Neural crest cell (in vitro differentiated cells): ENCODE measurements around the gene PLA2G4F. TPM values are rescaled to one million over a fixed set of nuclear protein-coding genes. Genes with fewer than 3 reads are reported as not detected.

Source experiments
- DNase-seq: peaks from one replicate; pipeline ENCODE4 v3.0.0; 2021; ENCODE audit warnings: low read depth, mixed read lengths, low spot score
- H3K27ac Mint-ChIP-seq: one replicate; pipeline ENCODE4 v1.8.0; 2021; ENCODE audit warnings: mild to moderate bottlenecking, mixed read lengths; ENCODE audit not compliant: unreplicated experiment
- H3K27me3 Mint-ChIP-seq: 2 replicates; pipeline ENCODE4 v1.8.0; 2021; ENCODE audit warnings: low read depth, mild to moderate bottlenecking, mixed read lengths
- H3K36me3 Mint-ChIP-seq: 2 replicates; pipeline ENCODE4 v1.8.0; 2021; ENCODE audit warnings: low read depth, mild to moderate bottlenecking, mixed read lengths
- H3K4me1 Mint-ChIP-seq: 2 replicates; pipeline ENCODE4 v1.8.0; 2021; ENCODE audit warnings: mixed read lengths
- H3K4me3 Mint-ChIP-seq: one replicate; pipeline ENCODE4 v1.8.0; 2021; ENCODE audit warnings: mild to moderate bottlenecking, mixed read lengths
- H3K9me3 Mint-ChIP-seq: 2 replicates; pipeline ENCODE4 v1.8.0; 2021; ENCODE audit warnings: mixed read lengths
- total RNA-seq: library from RNA; stranded (reverse); gene quantifications from 2 replicates; pipeline ENCODE4 v1.2.1, GENCODE V29; 2021
- TF ChIP-seq, protein P1 (sequence below): fragments of 200-600 bp; sonication (generic); conservative IDR thresholded peaks from 2 replicates; pipeline ENCODE4 v1.5.0; 2021; ENCODE audit warnings: antibody characterized with exemption, mild to moderate bottlenecking

The PLA2G4F gene
- total RNA-seq, 1 donor from 2014 or later, result not detected

DNA sequence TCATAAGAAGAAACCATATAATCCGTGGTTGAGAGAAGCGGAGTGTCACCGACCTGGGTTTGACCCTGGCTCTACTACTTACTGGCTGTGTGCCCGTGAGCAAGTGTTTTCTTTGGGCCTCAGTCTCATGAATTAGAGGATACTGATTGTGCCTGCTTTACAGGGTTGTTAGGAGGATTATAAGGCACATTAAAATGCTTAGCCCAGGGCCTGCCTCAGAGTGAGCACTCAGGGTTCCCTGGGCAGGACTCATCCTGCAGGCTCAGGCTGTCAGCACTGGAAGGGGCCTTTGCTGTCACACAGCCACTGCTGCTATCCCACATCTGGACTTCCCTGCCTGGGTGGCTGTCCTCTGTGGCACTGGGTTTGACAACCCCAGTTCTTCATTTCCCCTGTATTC, 4.7 kb downstream of the PLA2G4F start:
- TF ChIP-seq, protein P1, sequence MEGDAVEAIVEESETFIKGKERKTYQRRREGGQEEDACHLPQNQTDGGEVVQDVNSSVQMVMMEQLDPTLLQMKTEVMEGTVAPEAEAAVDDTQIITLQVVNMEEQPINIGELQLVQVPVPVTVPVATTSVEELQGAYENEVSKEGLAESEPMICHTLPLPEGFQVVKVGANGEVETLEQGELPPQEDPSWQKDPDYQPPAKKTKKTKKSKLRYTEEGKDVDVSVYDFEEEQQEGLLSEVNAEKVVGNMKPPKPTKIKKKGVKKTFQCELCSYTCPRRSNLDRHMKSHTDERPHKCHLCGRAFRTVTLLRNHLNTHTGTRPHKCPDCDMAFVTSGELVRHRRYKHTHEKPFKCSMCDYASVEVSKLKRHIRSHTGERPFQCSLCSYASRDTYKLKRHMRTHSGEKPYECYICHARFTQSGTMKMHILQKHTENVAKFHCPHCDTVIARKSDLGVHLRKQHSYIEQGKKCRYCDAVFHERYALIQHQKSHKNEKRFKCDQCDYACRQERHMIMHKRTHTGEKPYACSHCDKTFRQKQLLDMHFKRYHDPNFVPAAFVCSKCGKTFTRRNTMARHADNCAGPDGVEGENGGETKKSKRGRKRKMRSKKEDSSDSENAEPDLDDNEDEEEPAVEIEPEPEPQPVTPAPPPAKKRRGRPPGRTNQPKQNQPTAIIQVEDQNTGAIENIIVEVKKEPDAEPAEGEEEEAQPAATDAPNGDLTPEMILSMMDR, result no peak
- Mint-ChIP-seq H3K4me3 (no peak overlapping the region), H3K36me3 (no peaks in the 10 kb centered on the region), H3K4me1 (peaks cover 4% of the 10 kb centered on the region), H3K27ac (peak overlapping the region; percentile 40), H3K9me3 (no peaks in the 10 kb centered on the region), H3K27me3 (no peaks in the 10 kb centered on the region)
- DNase-seq, result no peak

DNA sequence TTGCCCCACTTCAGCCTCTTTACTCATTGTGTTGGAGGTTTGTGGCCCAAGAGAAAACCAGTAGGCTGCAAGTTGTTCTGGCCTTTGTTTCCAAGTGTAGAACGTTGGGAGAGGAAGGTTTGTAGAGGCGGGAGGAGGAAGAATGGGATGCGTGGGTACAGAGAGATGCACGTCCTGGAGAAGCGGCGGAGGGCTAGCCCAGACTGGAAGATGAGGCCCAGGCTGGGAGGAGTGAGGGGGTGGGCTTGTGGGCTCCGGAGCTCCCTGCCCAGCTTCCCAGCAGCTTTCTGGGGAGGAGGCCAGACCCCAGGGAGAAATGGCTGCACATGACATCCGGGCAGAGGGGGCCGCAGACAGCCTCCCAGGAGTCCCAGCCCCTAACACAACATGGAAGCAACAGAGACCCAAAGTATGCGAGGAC, 5.3 kb downstream of the PLA2G4F start:
- H3K27me3 Mint-ChIP-seq, result no peaks in the 10 kb centered on the region
- H3K4me1 Mint-ChIP-seq, result peaks cover 4% of the 10 kb centered on the region
- TF ChIP-seq, protein P1, result no peak
- no peak overlapping the region for H3K27ac Mint-ChIP-seq
- no peaks in the 10 kb centered on the region for H3K36me3 Mint-ChIP-seq
- DNase-seq, result no peak
- no peaks in the 10 kb centered on the region for H3K9me3 Mint-ChIP-seq
- no peak overlapping the region for H3K4me3 Mint-ChIP-seq

DNA sequence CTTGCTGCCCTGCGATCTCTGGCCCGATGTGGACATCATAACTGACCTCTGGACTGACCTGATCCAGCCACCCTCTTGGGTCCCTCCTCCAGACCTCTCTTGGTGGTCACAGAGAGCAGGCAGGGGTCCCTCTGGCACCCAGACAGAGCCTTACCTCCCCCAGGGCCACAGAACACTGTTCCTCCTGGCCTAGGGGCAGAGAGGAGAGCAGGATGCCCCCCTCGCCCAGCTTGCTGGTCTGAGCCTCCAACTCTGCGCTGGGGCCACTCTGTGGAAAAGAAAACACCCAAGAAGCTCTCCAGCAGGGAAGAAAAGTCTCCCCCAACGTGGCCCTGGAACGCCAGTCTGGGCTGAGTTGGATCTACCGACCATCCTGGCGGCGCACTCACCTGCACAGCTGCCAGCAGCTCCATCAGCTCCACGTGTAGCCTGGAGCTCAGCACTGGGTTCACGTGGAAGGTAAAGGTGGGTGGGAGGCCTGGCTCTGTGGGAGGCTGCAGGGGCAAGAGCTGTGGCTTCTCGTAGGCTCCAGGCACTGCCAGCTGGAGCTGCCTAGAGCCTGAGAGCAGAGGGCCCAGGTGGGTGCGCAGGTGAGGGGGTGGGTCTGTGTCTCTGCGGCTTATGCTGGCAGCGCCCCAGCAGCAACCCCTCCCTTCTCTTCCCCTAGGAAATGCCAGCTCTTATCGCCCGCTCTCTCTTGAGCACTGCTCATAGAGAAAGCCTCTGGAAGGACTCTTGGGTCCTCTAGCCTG, 6.0 kb downstream of the PLA2G4F start:
- H3K27me3 Mint-ChIP-seq, result no peaks in the 10 kb centered on the region

DNA sequence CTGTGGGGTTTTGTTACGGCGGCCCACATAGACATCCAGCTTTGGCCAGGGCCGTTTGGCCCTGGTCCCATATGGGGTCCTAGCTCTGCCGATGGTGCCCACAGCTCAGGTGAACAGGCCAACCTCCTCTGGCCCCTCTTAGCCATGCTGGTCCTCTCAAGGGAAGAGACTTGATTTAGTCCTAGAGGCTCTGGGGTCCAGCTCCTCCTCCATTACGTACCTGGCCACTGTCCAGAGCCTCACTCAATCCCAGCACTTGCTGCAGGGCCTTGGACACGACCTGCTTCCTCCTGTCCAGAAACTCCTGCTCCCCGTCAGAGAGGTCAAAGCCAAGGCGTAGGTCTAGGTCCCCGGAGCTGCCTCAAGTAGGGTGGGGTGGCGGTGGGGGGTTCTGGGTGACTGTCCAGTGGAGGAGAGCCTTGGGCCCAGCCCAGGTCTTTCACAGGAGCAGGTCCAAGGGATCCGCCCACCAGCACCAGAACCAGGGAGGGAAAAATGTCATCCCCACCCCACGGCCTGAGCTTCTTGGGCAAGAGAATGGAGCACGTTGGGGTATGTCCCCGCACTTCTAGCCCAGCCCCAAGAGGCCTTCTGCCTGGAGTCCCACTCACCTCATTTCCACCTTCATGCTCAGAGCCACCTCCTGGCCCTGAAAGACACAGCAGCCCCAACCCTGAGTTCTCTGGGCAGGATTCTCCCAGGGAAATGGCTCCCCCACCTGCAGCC, 6.8 kb downstream of the PLA2G4F start:
- H3K27me3 Mint-ChIP-seq, result no peaks in the 10 kb centered on the region
- H3K4me1 Mint-ChIP-seq, result peaks cover 4% of the 10 kb centered on the region
- no peaks in the 10 kb centered on the region for H3K36me3 Mint-ChIP-seq
- H3K9me3 Mint-ChIP-seq, result no peaks in the 10 kb centered on the region
- DNase-seq, result no peak
- H3K4me3 Mint-ChIP-seq, result no peak overlapping the region
- H3K27ac Mint-ChIP-seq, result no peak overlapping the region
- TF ChIP-seq, protein P1, result no peak

More for the DNA sequence above, 6.0 kb downstream of the PLA2G4F start:
- no peak for DNase-seq
- TF ChIP-seq, protein P1, result no peak
- Mint-ChIP-seq H3K27ac (no peak overlapping the region), H3K4me3 (no peak overlapping the region), H3K36me3 (no peaks in the 10 kb centered on the region), H3K9me3 (no peaks in the 10 kb centered on the region), H3K4me1 (peaks cover 4% of the 10 kb centered on the region)

DNA sequence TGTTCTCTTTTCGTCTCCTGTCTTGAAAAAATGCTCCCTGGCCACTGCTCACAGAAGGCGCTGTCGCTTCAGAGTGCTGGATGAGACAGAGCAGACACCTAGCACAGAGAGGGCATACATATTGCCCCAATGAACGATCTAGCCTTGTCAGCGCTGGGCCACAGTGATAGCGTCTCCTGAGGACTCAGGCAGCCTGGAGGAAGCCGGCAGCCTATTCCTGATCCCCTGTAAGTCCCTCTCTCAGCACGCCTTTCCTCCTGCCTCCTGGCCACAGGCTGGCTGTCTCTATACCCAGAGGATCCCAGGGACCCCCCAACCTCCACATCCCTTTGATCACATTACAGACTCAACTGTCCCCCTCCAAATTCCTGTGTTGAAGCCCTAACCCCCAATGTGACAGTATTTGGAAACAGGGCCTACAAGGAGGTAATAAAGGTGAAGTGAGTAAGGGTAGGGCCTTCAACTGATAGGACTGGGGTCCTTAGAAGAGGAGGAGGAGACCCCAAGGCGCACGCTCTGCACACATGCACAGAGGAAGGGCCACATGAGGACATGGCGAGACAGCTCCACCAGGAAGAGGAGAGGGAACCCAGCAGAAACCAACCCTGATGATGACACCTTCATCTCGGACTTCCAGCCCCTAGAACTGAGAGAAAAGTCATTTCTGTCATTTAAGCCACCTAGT, 7.5 kb downstream of the PLA2G4F start:
- H3K4me1 Mint-ChIP-seq, result peaks cover 4% of the 10 kb centered on the region
- DNase-seq, result no peak
- no peaks in the 10 kb centered on the region for H3K36me3 Mint-ChIP-seq
- H3K27ac Mint-ChIP-seq, result no peak overlapping the region
- no peak overlapping the region for H3K4me3 Mint-ChIP-seq
- TF ChIP-seq, protein P1, result no peak
- H3K27me3 Mint-ChIP-seq, result no peaks in the 10 kb centered on the region
- H3K9me3 Mint-ChIP-seq, result no peaks in the 10 kb centered on the region
